ENCODE data around the gene PRICKLE1. TPM values are rescaled to one million over a fixed set of nuclear protein-coding genes. Genes with fewer than 3 reads are reported as not detected.

The PRICKLE1 gene
- total RNA-seq, 2 experiments from 2014 or later, result 0.45 to 0.89 TPM

- Mint-ChIP-seq H3K27me3 (peaks cover 6% of the 10 kb centered on the region), H3K27ac (no peak overlapping the region), H3K4me1 (no peaks in the 10 kb centered on the region), H3K4me3 (no peak overlapping the region), H3K36me3 (no peaks in the 10 kb centered on the region), H3K9me3 (peaks cover 2% of the 10 kb centered on the region)
- DNase-seq (no peak), ATAC-seq (ENCODE audit: low read depth) (no peak)
- POLR2A ChIA-PET, result no interaction called here
These were observed 77.9 kb downstream of the PRICKLE1 start for GRCh38 chr12:42511656-42512055.

- ATAC-seq (ENCODE audit: low read depth) (no peak), DNase-seq (no peak)
- no peak overlapping the region for H3K27ac Mint-ChIP-seq
- no peaks in the 10 kb centered on the region for H3K9me3 Mint-ChIP-seq
- H3K36me3 Mint-ChIP-seq, result no peaks in the 10 kb centered on the region
- peaks cover 6% of the 10 kb centered on the region for H3K27me3 Mint-ChIP-seq
- H3K4me1 Mint-ChIP-seq, result no peaks in the 10 kb centered on the region
- H3K4me3 Mint-ChIP-seq, result no peak overlapping the region
- POLR2A ChIA-PET, result no interaction called here
These were observed 78.7 kb downstream of the PRICKLE1 start for GRCh38 chr12:42510823-42511222.

GRCh38 chr12:42508913-42509460 is 80.6 kb downstream of the PRICKLE1 start:
- H3K27me3 Mint-ChIP-seq, result peaks cover 6% of the 10 kb centered on the region
- H3K27ac Mint-ChIP-seq, result no peak overlapping the region
- H3K4me3 Mint-ChIP-seq, result no peak overlapping the region
- H3K9me3 Mint-ChIP-seq, result no peaks in the 10 kb centered on the region
- ATAC-seq (ENCODE audit: low read depth) (no peak), DNase-seq (no peak)
- no peaks in the 10 kb centered on the region for H3K4me1 Mint-ChIP-seq
- POLR2A ChIA-PET, result no interaction called here
- no peaks in the 10 kb centered on the region for H3K36me3 Mint-ChIP-seq

GRCh38 chr12:42507565-42507964 is 82.0 kb downstream of the PRICKLE1 start:
- Mint-ChIP-seq H3K27ac (no peak overlapping the region), H3K9me3 (no peaks in the 10 kb centered on the region), H3K27me3 (peaks cover 6% of the 10 kb centered on the region), H3K4me3 (no peak overlapping the region), H3K36me3 (no peaks in the 10 kb centered on the region), H3K4me1 (no peaks in the 10 kb centered on the region)
- POLR2A ChIA-PET, result no interaction called here
- ATAC-seq (ENCODE audit: low read depth), result no peak
- no peak for DNase-seq

GRCh38 chr12:42507081-42507480 is 82.5 kb downstream of the PRICKLE1 start:
- ATAC-seq (ENCODE audit: low read depth) (no peak), DNase-seq (no peak)
- H3K27ac Mint-ChIP-seq, result no peak overlapping the region
- no peak overlapping the region for H3K4me3 Mint-ChIP-seq
- peaks cover 6% of the 10 kb centered on the region for H3K27me3 Mint-ChIP-seq
- no peaks in the 10 kb centered on the region for H3K9me3 Mint-ChIP-seq
- H3K4me1 Mint-ChIP-seq, result no peaks in the 10 kb centered on the region
- no peaks in the 10 kb centered on the region for H3K36me3 Mint-ChIP-seq
- POLR2A ChIA-PET, result no interaction called here

- ATAC-seq (ENCODE audit: low read depth), result no peak
- POLR2A ChIA-PET, result no interaction called here
- no peak for DNase-seq
- Mint-ChIP-seq H3K36me3 (no peaks in the 10 kb centered on the region), H3K4me1 (no peaks in the 10 kb centered on the region), H3K4me3 (no peak overlapping the region), H3K27me3 (peaks cover 3% of the 10 kb centered on the region), H3K9me3 (no peaks in the 10 kb centered on the region), H3K27ac (no peak overlapping the region)
These were observed 85.5 kb downstream of the PRICKLE1 start for GRCh38 chr12:42504049-42504448.

GRCh38 chr12:42502682-42503081 is 86.9 kb downstream of the PRICKLE1 start:
- Mint-ChIP-seq H3K36me3 (no peaks in the 10 kb centered on the region), H3K27me3 (peaks cover 3% of the 10 kb centered on the region), H3K4me3 (no peak overlapping the region), H3K27ac (no peak overlapping the region), H3K4me1 (no peaks in the 10 kb centered on the region), H3K9me3 (no peaks in the 10 kb centered on the region)
- POLR2A ChIA-PET, result no interaction called here
- no peak for DNase-seq
- no peak for ATAC-seq (ENCODE audit: low read depth)

GRCh38 chr12:42498549-42499247 is 90.8 kb downstream of the PRICKLE1 start:
- H3K27me3 Mint-ChIP-seq, result peaks cover 7% of the 10 kb centered on the region
- H3K27ac Mint-ChIP-seq, result no peak overlapping the region
- DNase-seq (no peak), ATAC-seq (ENCODE audit: low read depth) (no peak)
- no peaks in the 10 kb centered on the region for H3K4me1 Mint-ChIP-seq
- POLR2A ChIA-PET, result no interaction called here
- no peaks in the 10 kb centered on the region for H3K36me3 Mint-ChIP-seq
- H3K4me3 Mint-ChIP-seq, result no peak overlapping the region
- H3K9me3 Mint-ChIP-seq, result no peaks in the 10 kb centered on the region

- Mint-ChIP-seq H3K36me3 (no peaks in the 10 kb centered on the region), H3K27ac (no peak overlapping the region), H3K4me1 (no peaks in the 10 kb centered on the region), H3K27me3 (peaks cover 9% of the 10 kb centered on the region), H3K4me3 (no peak overlapping the region), H3K9me3 (no peaks in the 10 kb centered on the region)
- DNase-seq, result no peak
- POLR2A ChIA-PET, result no interaction called here
- no peak for ATAC-seq (ENCODE audit: low read depth)
These were observed 92.7 kb downstream of the PRICKLE1 start for GRCh38 chr12:42496886-42497285.

GRCh38 chr12:42495244-42495643 is 94.3 kb downstream of the PRICKLE1 start:
- POLR2A ChIA-PET, result no interaction called here
- no peak for DNase-seq
- no peak for ATAC-seq (ENCODE audit: low read depth)
- H3K4me3 Mint-ChIP-seq, result no peak overlapping the region
- no peaks in the 10 kb centered on the region for H3K4me1 Mint-ChIP-seq
- no peaks in the 10 kb centered on the region for H3K9me3 Mint-ChIP-seq
- H3K27ac Mint-ChIP-seq, result no peak overlapping the region
- peaks cover 6% of the 10 kb centered on the region for H3K27me3 Mint-ChIP-seq
- H3K36me3 Mint-ChIP-seq, result no peaks in the 10 kb centered on the region

GRCh38 chr12:42492267-42492666 is 97.3 kb downstream of the PRICKLE1 start:
- Mint-ChIP-seq H3K36me3 (no peaks in the 10 kb centered on the region), H3K9me3 (no peaks in the 10 kb centered on the region), H3K4me3 (no peak overlapping the region), H3K27me3 (peaks cover 21% of the 10 kb centered on the region), H3K4me1 (no peaks in the 10 kb centered on the region), H3K27ac (no peak overlapping the region)
- ATAC-seq (ENCODE audit: low read depth) (no peak), DNase-seq (no peak)
- POLR2A ChIA-PET, result no interaction called here

- Mint-ChIP-seq H3K36me3 (no peaks in the 10 kb centered on the region), H3K27me3 (peaks cover 35% of the 10 kb centered on the region), H3K27ac (no peak overlapping the region), H3K9me3 (no peaks in the 10 kb centered on the region), H3K4me1 (no peaks in the 10 kb centered on the region), H3K4me3 (no peak overlapping the region)
- POLR2A ChIA-PET, result no interaction called here
- ATAC-seq (ENCODE audit: low read depth) (no peak), DNase-seq (no peak)
These were observed 99.2 kb downstream of the PRICKLE1 start for GRCh38 chr12:42490261-42490842.

- H3K4me3 Mint-ChIP-seq, result no peak overlapping the region
- no peaks in the 10 kb centered on the region for H3K36me3 Mint-ChIP-seq
- ATAC-seq (ENCODE audit: low read depth) (no peak), DNase-seq (no peak)
- no peak overlapping the region for H3K27ac Mint-ChIP-seq
- H3K9me3 Mint-ChIP-seq, result no peaks in the 10 kb centered on the region
- H3K27me3 Mint-ChIP-seq, result peaks cover 65% of the 10 kb centered on the region
- peaks cover 8% of the 10 kb centered on the region for H3K4me1 Mint-ChIP-seq
- POLR2A ChIA-PET, result no interaction called here
These were observed 103.1 kb downstream of the PRICKLE1 start for GRCh38 chr12:42486407-42486806.

GRCh38 chr12:42485823-42486222 is 103.7 kb downstream of the PRICKLE1 start:
- no peak overlapping the region for H3K4me3 Mint-ChIP-seq
- H3K27ac Mint-ChIP-seq, result no peak overlapping the region
- DNase-seq, result no peak
- ATAC-seq (ENCODE audit: low read depth), result no peak
- H3K4me1 Mint-ChIP-seq, result peaks cover 8% of the 10 kb centered on the region
- POLR2A ChIA-PET, result no interaction called here
- no peaks in the 10 kb centered on the region for H3K36me3 Mint-ChIP-seq
- H3K9me3 Mint-ChIP-seq, result no peaks in the 10 kb centered on the region
- H3K27me3 Mint-ChIP-seq, result peaks cover 71% of the 10 kb centered on the region
